OCI-LY7 (cell line): Measurements from ENCODE around the gene TCP11.

Experiments
- CTCF ChIP-seq: fragments of 200-600 bp; sonication (generic); conservative IDR thresholded peaks from 2 replicates; pipeline ENCODE4 v1.5.1; 2014; ENCODE audit warnings: mild to moderate bottlenecking, antibody characterized with exemption, low read length, moderate library complexity, mixed read lengths
- EZH2phosphoT487 ChIP-seq: fragments of 200-600 bp; sonication (generic); IDR thresholded peaks from 2 replicates; pipeline ENCODE4 v1.6.1; 2018; ENCODE audit warnings: low read depth, borderline replicate concordance, mild to moderate bottlenecking, mixed run types, antibody characterized with exemption, low read length, moderate library complexity, mixed read lengths

- TF ChIP-seq CTCF (no peak), EZH2phosphoT487 (no peak)
These were observed 35.3 kb upstream of the TCP11 start for GRCh38 chr6:35176301-35177024.
